Activated naive CD8-positive, alpha-beta T cell treated with anti-CD3 and anti-CD28 coated beads, Interleukin-2, amount 50 U/mL, for 16 hours (primary cell): Measurements from ENCODE around the gene PNKP.

Experiments
- DNase-seq: peaks from one replicate; pipeline ENCODE4 v3.0.0-alpha.2; 2020; ENCODE audit warnings: low read depth, low spot score

The PNKP gene

DNA sequence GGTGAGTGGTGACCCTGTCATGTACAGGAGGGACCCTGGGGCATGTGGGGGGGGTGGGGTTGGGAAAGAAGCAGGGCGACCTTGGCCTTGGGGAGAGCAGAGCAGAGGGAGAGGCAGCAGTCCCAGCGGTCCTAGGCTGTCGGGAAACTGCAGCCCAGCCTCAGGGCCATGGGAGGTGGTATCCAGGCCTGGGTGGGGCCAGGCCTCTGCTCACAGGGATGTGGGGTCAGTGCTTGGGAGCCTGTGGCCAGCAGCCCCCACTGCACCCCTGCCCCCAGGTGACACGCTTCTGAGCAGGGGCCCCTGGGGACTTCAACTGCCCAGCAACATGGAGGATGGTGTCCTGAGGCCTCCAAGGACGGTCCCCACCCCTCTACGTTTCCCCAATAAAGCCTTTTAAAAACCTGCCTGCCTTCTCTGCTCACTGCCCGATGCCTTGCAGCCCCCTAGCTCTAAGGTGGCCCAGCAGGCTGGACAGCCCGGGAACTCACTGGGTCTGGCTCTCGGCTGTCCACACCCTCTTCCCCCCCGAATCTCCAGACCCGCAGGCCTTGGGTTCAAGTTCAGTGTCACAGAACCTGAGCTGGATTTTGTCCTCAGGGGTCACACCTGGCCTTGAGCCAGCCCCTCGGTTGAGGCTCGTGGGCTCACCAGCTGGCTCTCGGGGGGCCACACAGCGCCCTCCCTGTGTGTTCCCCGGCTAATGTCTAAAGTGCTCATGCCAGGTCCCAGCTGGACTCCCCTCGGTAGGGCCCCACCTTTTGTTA is 6.9 kb downstream of the PNKP start:
- DNase-seq, result no peak

DNA sequence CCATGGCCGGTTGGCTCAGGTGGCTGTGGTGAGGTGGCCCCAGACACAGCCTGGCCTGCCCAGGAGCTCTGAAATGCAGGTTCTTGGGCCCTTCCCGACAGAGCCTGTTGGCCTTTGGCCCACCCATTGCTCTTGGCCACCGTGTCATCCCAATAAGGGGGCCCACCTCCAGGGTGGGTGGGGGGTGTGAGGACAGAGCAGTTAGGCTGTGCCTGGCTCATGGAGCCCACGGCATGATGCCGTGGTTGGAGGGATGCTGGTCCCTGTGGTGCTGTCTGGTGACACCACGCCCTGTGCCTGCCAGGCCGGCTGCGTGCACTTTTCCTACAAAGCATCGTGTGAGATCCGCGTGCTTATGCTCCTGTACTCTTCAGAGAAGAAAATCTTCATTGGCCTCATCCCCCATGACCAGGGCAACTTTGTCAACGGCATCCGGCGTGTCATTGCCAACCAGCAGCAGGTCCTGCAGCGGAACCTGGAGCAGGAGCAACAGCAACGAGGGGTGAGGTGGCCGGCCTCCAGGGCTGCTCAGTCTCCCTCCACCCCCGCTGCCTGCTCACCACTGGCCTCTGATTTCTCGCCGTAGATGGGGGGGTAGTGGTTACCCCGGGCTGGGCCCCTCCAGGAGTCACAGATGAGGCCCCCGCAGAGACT is 7.6 kb downstream of the PNKP start:
- no peak for DNase-seq

GRCh38 chr19:49858088-49858985 is 9.0 kb downstream of the PNKP start:
- no peak for DNase-seq

- no peak for DNase-seq
These were observed 9.6 kb downstream of the PNKP start for GRCh38 chr19:49857838-49858087.

DNA sequence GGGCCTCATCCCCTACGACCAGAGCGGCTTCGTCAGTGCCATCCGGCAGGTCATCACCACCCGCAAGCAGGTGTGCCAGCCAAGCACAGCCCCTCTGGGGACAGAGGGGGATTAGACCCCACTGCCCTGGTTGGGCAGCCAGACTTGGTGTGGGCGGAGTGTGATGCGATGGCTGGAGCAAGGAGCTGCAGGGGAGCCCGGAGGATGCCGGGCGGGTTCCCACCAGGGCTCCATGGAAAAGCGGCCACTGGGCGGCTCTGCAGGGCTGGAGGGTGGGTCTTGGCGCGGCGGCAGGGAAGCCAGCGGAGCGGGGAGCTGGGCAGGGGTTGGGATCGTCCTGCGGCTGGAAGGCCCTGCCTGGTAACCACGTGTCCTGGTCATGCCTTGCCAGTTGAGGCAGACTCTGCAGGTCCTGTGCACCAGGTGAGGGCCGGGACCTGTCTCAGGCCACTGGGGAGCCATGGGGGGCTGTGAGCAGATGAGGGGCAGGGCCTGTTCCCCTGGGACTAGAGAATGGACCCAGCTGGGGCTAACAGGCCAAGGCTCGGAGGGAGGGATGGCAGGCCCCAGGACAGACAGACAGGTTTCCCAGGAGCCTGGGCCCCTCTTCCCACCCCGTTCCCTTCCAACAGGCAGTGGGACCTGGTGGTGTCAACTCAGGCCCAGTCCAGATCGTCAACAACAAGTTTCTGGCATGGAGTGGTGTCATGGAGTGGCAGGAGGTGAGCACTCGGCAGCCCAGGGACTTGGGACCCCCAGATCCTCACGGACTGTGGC is 10.1 kb downstream of the PNKP start:
- DNase-seq, result no peak

- no peak for DNase-seq
These were observed 10.8 kb downstream of the PNKP start for GRCh38 chr19:49856574-49857021.

- DNase-seq, result no peak
These were observed 11.5 kb downstream of the PNKP start for GRCh38 chr19:49855676-49856573.

- no peak for DNase-seq
These were observed 12.1 kb downstream of the PNKP start for GRCh38 chr19:49855277-49855675.

DNA sequence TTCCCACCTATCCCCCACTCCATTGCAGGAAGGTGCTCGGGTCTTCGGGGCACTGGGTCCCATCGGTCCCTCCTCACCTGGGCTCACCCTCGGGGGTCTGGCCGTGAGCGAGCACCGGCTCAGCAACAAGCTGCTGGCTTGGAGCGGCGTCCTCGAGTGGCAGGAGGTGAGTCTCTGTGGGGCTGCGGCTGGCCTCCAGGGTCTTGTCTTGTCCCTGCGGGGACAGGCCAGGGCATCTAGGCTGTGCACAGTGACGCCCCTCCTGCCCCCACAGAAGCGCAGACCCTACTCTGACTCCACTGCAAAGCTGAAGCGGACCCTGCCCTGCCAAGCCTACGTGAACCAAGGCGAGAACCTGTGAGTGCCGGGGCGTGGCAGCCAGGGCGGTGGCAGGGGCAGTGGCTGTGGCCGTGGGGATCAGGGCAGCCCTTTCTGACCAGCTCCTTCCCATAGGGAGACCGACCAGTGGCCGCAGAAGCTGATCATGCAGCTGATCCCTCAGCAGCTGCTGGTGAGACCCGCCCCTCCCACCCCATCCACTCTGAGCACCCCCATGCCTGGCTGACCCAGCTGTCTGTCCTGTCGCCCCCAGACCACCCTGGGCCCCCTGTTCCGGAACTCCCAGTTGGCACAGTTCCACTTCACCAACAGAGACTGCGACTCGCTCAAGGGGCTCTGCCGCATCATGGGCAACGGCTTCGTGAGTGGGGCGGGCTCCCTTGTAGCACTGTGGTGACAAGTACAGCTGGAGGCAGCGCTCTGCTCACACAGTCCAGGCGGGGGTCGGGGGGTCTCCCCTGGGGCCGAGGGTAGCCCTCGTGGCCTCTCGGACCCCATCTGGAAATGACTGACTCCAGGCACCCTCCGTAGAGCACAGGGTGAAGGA is 12.8 kb downstream of the PNKP start:
- DNase-seq, result no peak

DNA sequence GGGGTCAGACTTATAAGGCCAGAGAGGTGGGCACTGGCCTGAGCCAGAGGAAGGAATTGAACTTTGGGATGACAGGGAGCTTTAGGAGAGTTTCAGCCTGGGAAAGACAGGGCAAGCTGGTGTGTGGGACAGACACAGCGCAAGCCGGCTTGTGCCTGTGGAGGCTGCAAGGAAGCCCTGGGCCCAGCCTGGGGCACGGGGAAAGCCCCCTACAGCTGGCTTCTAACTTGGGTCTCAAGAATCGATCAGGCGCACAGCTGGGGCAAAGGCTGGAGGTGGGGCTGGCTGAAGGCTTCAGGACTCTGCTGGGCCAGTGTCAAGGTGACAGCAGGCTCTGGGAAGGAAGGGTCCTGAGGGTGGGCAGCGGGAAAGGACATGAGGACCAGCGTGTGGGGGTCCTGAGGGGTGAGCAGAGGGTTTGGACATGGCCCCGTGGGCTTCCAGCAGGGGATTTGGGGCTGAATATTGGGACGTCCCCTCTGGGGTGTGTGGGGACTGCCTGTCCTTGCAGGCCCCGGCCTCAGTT is 13.5 kb downstream of the PNKP start:
- DNase-seq, result no peak

GRCh38 chr19:49852631-49853126 is 14.7 kb downstream of the PNKP start:
- DNase-seq, result no peak

GRCh38 chr19:49851456-49852259 is 15.7 kb downstream of the PNKP start:
- DNase-seq, result no peak

DNA sequence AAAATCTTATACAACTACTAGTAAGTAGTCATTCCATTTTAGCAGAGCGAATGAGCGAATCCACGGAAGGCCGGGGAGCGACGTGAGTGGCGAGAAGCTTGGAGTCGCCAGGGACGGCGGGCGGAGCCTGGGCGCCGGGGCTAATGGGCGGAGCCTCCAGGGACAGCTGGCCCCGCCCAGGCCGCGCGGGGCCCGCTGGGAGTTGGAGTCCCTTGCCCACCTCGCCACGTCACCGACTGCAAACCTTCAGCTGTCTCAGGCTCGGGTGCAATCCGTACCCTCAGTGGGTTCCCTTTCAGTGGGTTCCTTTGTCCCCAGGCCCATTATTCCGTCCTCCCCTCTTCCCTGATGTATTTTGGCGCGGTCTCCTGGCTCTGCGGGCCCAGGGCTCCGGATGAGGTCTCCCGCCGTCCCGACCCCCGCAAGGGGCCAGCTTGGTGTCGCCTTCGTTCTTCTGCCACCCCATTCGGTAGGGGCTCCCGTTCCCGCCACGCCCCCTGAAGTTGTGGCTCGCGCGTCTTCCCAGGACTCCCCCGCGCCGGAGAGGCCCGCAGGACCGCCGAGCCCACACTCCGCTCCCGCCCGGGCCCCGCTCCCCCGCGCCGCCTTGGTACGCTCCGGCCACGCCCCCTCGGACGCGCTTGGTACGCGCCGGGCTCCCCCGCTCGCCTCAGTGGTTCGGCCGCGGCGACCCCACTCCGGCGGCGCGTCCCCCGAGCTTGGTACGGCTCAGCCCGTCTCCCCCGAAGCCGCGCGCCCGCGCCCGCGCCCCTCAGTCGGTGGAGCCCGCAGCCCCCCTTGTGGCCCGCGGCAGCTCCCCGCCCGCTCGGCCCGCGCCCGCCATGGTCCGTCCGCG is 16.7 kb downstream of the PNKP start, which contains the start of gene PTOV1:
Gene PTOV1 (plus strand): TSS at position 673 of the 856 bp plus-strand sequence.
- peak; percentile 68 for DNase-seq

DNA sequence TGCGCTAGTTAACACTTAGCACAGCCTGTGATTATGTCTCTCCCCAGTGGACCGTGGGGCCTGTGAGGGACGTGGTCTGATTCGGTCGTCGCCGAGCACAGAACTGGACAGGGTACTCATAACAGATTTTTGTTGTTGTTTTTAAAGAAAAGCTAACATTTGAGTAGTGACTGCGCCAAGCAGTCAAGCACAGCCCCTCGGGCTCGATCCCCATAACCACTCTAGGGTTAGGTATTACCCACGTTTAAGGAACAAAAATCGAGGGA is 17.2 kb downstream of the PNKP start:
- DNase-seq, result no peak

GRCh38 chr19:49849433-49850220 is 17.7 kb downstream of the PNKP start:
- no peak for DNase-seq

GRCh38 chr19:49848938-49849337 is 18.4 kb downstream of the PNKP start:
- no peak for DNase-seq
